Neuronal stem cell (in vitro differentiated cells): ENCODE measurements around the gene KY.

Experiments
- DNase-seq: peaks from one replicate; pipeline ENCODE4 v3.0.0-alpha.2; 2013; ENCODE audit warnings: low spot score
- H2AFZ ChIP-seq: one replicate; pipeline ENCODE4 v1.6.1; 2013; ENCODE audit warnings: mild to moderate bottlenecking, low read length, inconsistent platforms
- H2AK5ac ChIP-seq: 2 replicates; pipeline ENCODE4 v1.6.1; 2013; ENCODE audit warnings: low read depth, mild to moderate bottlenecking, inconsistent platforms, low read length, moderate library complexity, mixed read lengths
- H2BK120ac ChIP-seq: 2 replicates; pipeline ENCODE4 v1.6.1; 2013; ENCODE audit warnings: low read depth, mild to moderate bottlenecking, inconsistent platforms, low read length, moderate library complexity, mixed read lengths
- H2BK12ac ChIP-seq: one replicate; pipeline ENCODE4 v1.6.1; 2013; ENCODE audit warnings: low read length, inconsistent platforms
- H2BK15ac ChIP-seq: 2 replicates; pipeline ENCODE4 v1.6.1; 2013; ENCODE audit warnings: mild to moderate bottlenecking, low read length, inconsistent platforms, mixed read lengths
- H2BK5ac ChIP-seq: one replicate; pipeline ENCODE4 v1.6.1; 2013; ENCODE audit warnings: inconsistent platforms, mild to moderate bottlenecking, low read length, moderate library complexity
- H3K14ac ChIP-seq: one replicate; pipeline ENCODE4 v1.6.1; 2013; ENCODE audit warnings: low read length, inconsistent platforms
- H3K18ac ChIP-seq: 2 replicates; pipeline ENCODE4 v1.6.1; 2013; ENCODE audit warnings: low read length, inconsistent platforms
- H3K23ac ChIP-seq: 2 replicates; pipeline ENCODE4 v1.6.1; 2013; ENCODE audit warnings: low read depth, mild to moderate bottlenecking, mixed read lengths, low read length, inconsistent platforms; ENCODE audit not compliant: poor library complexity
- H3K27ac ChIP-seq: replicated peaks from 3 replicates; pipeline ENCODE4 v1.5.1; 2013; ENCODE audit warnings: low read length, inconsistent platforms
- H3K27me3 ChIP-seq, 3 experiments: 2 replicates each; pipeline ENCODE4 v1.6.1; 2013; ENCODE audit warnings: low read length in 3 of 3, mild to moderate bottlenecking in 2 of 3, inconsistent platforms in 1 of 3, low read depth in 1 of 3, mixed read lengths in 1 of 3, moderate library complexity in 1 of 3; ENCODE audit not compliant: control insufficient read depth in 3 of 3, insufficient read depth in 3 of 3
- H3K36me3 ChIP-seq, 2 donors: replicated peaks in 1 of 2; 2 replicates each; pipeline ENCODE4 v1.6.1; 2013; ENCODE audit warnings: low read length in 2 of 2; ENCODE audit not compliant: control insufficient read depth in 2 of 2, insufficient read depth in 2 of 2
- H3K4ac ChIP-seq: 2 replicates; pipeline ENCODE4 v1.6.1; 2013; ENCODE audit warnings: inconsistent platforms, mild to moderate bottlenecking, low read length, moderate library complexity
- H3K4me1 ChIP-seq, 2 donors: 1 replicate in 1 of 2; 2 replicates in 1 of 2; pipeline ENCODE4 v1.6.1; 2013; ENCODE audit warnings: low read length in 2 of 2, low read depth in 1 of 2; ENCODE audit not compliant: control insufficient read depth in 2 of 2, insufficient read depth in 1 of 2
- H3K4me2 ChIP-seq: one replicate; pipeline ENCODE4 v1.6.1; 2013; ENCODE audit warnings: mild to moderate bottlenecking, low read length, inconsistent platforms; ENCODE audit not compliant: insufficient read depth, poor library complexity, severe bottlenecking
- H3K4me3 ChIP-seq, 2 donors: 2 replicates each; pipeline ENCODE4 v1.5.1; 2013; ENCODE audit warnings: low read length in 2 of 2, mild to moderate bottlenecking in 2 of 2, inconsistent platforms in 1 of 2, moderate library complexity in 1 of 2
- H3K79me1 ChIP-seq: one replicate; pipeline ENCODE4 v1.6.1; 2013; ENCODE audit warnings: low read depth, mild to moderate bottlenecking, inconsistent platforms, low read length, moderate library complexity
- H3K9ac ChIP-seq: one replicate; pipeline ENCODE4 v1.6.1; 2013; ENCODE audit warnings: mild to moderate bottlenecking, low read depth, low read length, inconsistent platforms; ENCODE audit not compliant: poor library complexity
- H3K9me3 ChIP-seq, 2 donors: replicated peaks in 1 of 2; 2 replicates each; pipeline versions ENCODE3 to v1.6.1; 2013; ENCODE audit warnings: low read length in 2 of 2, mild to moderate bottlenecking in 2 of 2, inconsistent platforms in 1 of 2, low read depth in 1 of 2, mixed read lengths in 1 of 2, moderate library complexity in 1 of 2; ENCODE audit not compliant: control insufficient read depth in 2 of 2, insufficient read depth in 1 of 2
- H4K8ac ChIP-seq: one replicate; pipeline ENCODE4 v1.6.1; 2013; ENCODE audit warnings: low read depth, mild to moderate bottlenecking, inconsistent platforms, low read length, moderate library complexity
- H4K91ac ChIP-seq: one replicate; pipeline ENCODE4 v1.6.1; 2013; ENCODE audit warnings: low read length, low read depth, mild to moderate bottlenecking, inconsistent platforms; ENCODE audit not compliant: poor library complexity
- WGBS, 2 donors: extraction: QIAGEN DNeasy Blood & Tissue Kit; methylation state at CpG; one replicate each; pipeline ENCODE4 v1.1.7; 2013; ENCODE audit warnings: missing lambda C conversion rate in 2 of 2, mixed read lengths in 1 of 2; ENCODE audit not compliant: insufficient read length in 2 of 2, insufficient replicate concordance in 1 of 2; ENCODE audit errors: extremely low coverage in 2 of 2; 5-methylcytosine and 5-hydroxymethylcytosine counted together

The KY gene

GRCh38 chr3:134625462-134625861 is 25.4 kb downstream of the KY start:
- Histone ChIP-seq H3K36me3 (no peaks in the 10 kb centered on the region), H3K79me1 (no peaks in the 10 kb centered on the region), H3K4me2 (no peak overlapping the region), H3K4me3 (no peak overlapping the region), H2BK5ac (peak overlapping the region; percentile 43), H3K23ac (no peak overlapping the region), H3K27me3 (no peaks in the 10 kb centered on the region), H3K18ac (no peak overlapping the region), H3K4ac (no peak overlapping the region), H3K14ac (no peak overlapping the region), H4K91ac (no peak overlapping the region), H2AK5ac (no peak overlapping the region), H2BK120ac (no peak overlapping the region), H2BK12ac (no peak overlapping the region), H3K9ac (peak overlapping the region; percentile 24), H2BK15ac (no peak overlapping the region), H2AFZ (no peak overlapping the region), H4K8ac (no peak overlapping the region), H3K9me3 (peaks cover 0 to 1% of the 10 kb centered on the region in 2 donors), H3K4me1 (no peaks in the 10 kb centered on the region), H3K27ac (no peak overlapping the region)
- no CpG with 5 or more reads among the region's 8 CpGs for WGBS, 2 donors
- no peak for DNase-seq

DNA sequence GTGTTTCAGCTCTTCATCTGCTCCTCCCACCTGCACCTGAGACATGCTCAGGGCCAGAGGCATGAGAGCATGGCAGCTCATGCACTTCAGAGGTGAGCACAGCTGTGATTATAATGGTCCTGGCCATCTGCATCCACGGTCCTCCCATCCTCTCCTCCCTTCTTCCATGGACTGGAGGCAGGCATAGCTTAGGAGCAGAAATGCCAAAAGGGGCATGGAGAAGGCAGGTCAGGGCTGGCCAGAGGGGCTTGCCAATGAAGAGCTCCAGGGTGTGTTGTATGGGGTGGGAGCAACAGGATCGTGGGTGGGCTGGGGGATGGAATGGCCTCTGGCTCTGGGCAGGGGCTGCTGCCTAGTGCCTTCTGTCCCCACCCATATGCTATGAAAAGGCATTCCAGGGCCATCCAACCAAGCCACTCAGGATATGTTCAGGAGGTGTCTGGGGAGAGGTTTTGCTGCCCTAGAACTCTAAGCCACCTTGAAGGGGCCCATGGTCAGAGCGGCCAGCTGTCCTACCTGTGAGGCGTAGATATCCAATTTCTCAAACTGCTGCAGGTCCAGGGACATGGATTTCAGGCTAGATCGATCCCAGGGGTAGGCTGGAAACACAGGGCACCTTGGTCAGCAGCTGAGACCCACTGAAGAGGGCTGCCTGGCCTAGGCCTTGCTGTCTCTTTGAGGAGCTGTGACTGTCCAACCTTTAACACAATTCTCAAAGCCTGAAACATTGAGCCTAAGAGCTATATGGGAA is 26.1 kb downstream of the KY start:
- no peak overlapping the region for H3K4me2 ChIP-seq

GRCh38 chr3:134623615-134624245 is 27.1 kb downstream of the KY start:
- H3K23ac ChIP-seq, result no peak overlapping the region
- no peaks in the 10 kb centered on the region for H3K36me3 ChIP-seq
- H2AK5ac ChIP-seq, result no peak overlapping the region
- no peak overlapping the region for H4K91ac ChIP-seq
- no peak overlapping the region for H3K9ac ChIP-seq
- H4K8ac ChIP-seq, result no peak overlapping the region
- peaks cover 7 to 14% of the 10 kb centered on the region in 2 donors for H3K4me1 ChIP-seq
- no peak overlapping the region for H3K27ac ChIP-seq
- H2BK5ac ChIP-seq, result no peak overlapping the region
- H3K14ac ChIP-seq, result no peak overlapping the region
- DNase-seq, result no peak
- H2BK15ac ChIP-seq, result no peak overlapping the region
- H3K9me3 ChIP-seq, result no peaks in the 10 kb centered on the region
- H2AFZ ChIP-seq, result no peak overlapping the region
- no peak overlapping the region for H3K18ac ChIP-seq
- H2BK120ac ChIP-seq, result no peak overlapping the region
- WGBS, 2 donors, result no CpG with 5 or more reads among the region's 7 CpGs
- H3K79me1 ChIP-seq, result no peaks in the 10 kb centered on the region
- H3K4ac ChIP-seq, result no peak overlapping the region
- H3K27me3 ChIP-seq, result no peaks in the 10 kb centered on the region
- no peak overlapping the region for H2BK12ac ChIP-seq
- no peak overlapping the region for H3K4me2 ChIP-seq
- H3K4me3 ChIP-seq, result no peak overlapping the region

More for the DNA sequence above, 26.1 kb downstream of the KY start:
- Histone ChIP-seq H3K23ac (no peak overlapping the region), H3K4me3 (no peak overlapping the region), H3K14ac (no peak overlapping the region), H3K18ac (no peak overlapping the region), H2BK5ac (no peak overlapping the region), H3K9me3 (no peaks in the 10 kb centered on the region), H2AFZ (no peak overlapping the region), H4K8ac (no peak overlapping the region), H2BK12ac (no peak overlapping the region), H4K91ac (peak overlapping the region; percentile 56), H3K4me1 (peaks cover 0 to 5% of the 10 kb centered on the region in 2 donors), H2BK15ac (no peak overlapping the region), H3K4ac (no peak overlapping the region), H3K9ac (no peak overlapping the region), H3K27me3 (no peaks in the 10 kb centered on the region), H3K27ac (no peak overlapping the region), H2AK5ac (no peak overlapping the region), H3K79me1 (no peaks in the 10 kb centered on the region), H3K36me3 (no peaks in the 10 kb centered on the region), H2BK120ac (no peak overlapping the region)
- no CpG with 5 or more reads among the region's 5 CpGs for WGBS, 2 donors
- DNase-seq, result no peak

- Histone ChIP-seq H2BK15ac (peak overlapping the region; percentile 58), H3K18ac (no peak overlapping the region), H3K23ac (no peak overlapping the region), H3K79me1 (no peaks in the 10 kb centered on the region), H2BK12ac (no peak overlapping the region), H3K4ac (no peak overlapping the region), H3K14ac (no peak overlapping the region), H2AFZ (no peak overlapping the region), H3K27me3 (no peaks in the 10 kb centered on the region), H3K4me1 (peaks cover 13 to 14% of the 10 kb centered on the region in 2 donors), H3K27ac (no peak overlapping the region), H2BK5ac (no peak overlapping the region), H4K8ac (no peak overlapping the region), H3K9me3 (no peaks in the 10 kb centered on the region), H2AK5ac (peak overlapping the region; percentile 17), H4K91ac (no peak overlapping the region), H3K4me2 (no peak overlapping the region), H3K4me3 (no peak overlapping the region), H2BK120ac (no peak overlapping the region), H3K9ac (no peak overlapping the region), H3K36me3 (no peaks in the 10 kb centered on the region)
- DNase-seq, result no peak
- no CpG with 5 or more reads among the region's 5 CpGs for WGBS, 2 donors
Measured at GRCh38 chr3:134622806-134623365, 27.9 kb downstream of the KY start.
